WTC11 (cell line): ENCODE results near the gene MORC2. TPM values are rescaled to one million over a fixed set of nuclear protein-coding genes. Genes with fewer than 3 reads are reported as not detected.

ENCODE experiments used
- ATAC-seq: fragments of 200-7000 bp; cut with Tn5 transposase; 2 replicates; pipeline ENCODE4 v1.10.0; 2021; ENCODE audit warnings: mild to moderate bottlenecking, moderate library complexity
- CTCF ChIA-PET: fragments of 300-600 bp; sonication (Branson Sonifier 250); formaldehyde crosslinking; loops from one replicate; lab custom pipeline; 2021; ENCODE audit warnings: antibody characterized with exemption; lab: Charles Lee
- POLR2A ChIA-PET: fragments of 350-600 bp; sonication (Branson Sonifier 250); formaldehyde crosslinking; loops from one replicate; lab custom pipeline; 2021; ENCODE audit warnings: antibody characterized with exemption; lab: Charles Lee
- DNase-seq: peaks from one replicate; pipeline ENCODE4 v3.0.0; 2021; ENCODE audit warnings: low spot score
- H3K27ac Mint-ChIP-seq: 2 replicates; pipeline ENCODE4 v1.8.0; 2021; ENCODE audit warnings: mixed read lengths
- H3K27me3 Mint-ChIP-seq: 2 replicates; pipeline ENCODE4 v1.8.0; 2021; ENCODE audit warnings: low read depth, mild to moderate bottlenecking, moderate library complexity, mixed read lengths
- H3K36me3 Mint-ChIP-seq: 2 replicates; pipeline ENCODE4 v1.8.0; 2021; ENCODE audit warnings: mixed read lengths
- H3K4me1 Mint-ChIP-seq: 2 replicates; pipeline ENCODE4 v1.8.0; 2022; ENCODE audit warnings: mixed read lengths
- H3K4me3 Mint-ChIP-seq: 2 replicates; pipeline ENCODE4 v1.8.0; 2021; ENCODE audit warnings: mild to moderate bottlenecking, moderate library complexity, mixed read lengths
- H3K9me3 Mint-ChIP-seq: 2 replicates; pipeline ENCODE4 v1.8.0; 2021; ENCODE audit warnings: mixed read lengths
- KAT7 ChIP-seq: sonication (generic); formaldehyde crosslinking; IDR thresholded peaks from 2 replicates; pipeline ENCODE4 v1.8.1; 2023; ENCODE audit warnings: missing genetic modification reagents, mild to moderate bottlenecking, borderline replicate concordance
- MXD4 ChIP-seq: fragments of 250-450 bp; sonication (Bioruptor Pico); IDR thresholded peaks from 2 replicates; pipeline ENCODE4 v1.8.0; 2021; ENCODE audit warnings: mild to moderate bottlenecking, moderate library complexity, borderline replicate concordance
- NFATC4 ChIP-seq: fragments of 250-450 bp; sonication (Bioruptor Pico); IDR thresholded peaks from 2 replicates; pipeline ENCODE4 v1.9.0; 2021; ENCODE audit warnings: mild to moderate bottlenecking
- ZNF138 ChIP-seq: sonication (generic); formaldehyde crosslinking; conservative IDR thresholded peaks from 2 replicates; pipeline ENCODE4 v1.8.1; 2022; ENCODE audit warnings: mild to moderate bottlenecking, moderate library complexity, missing genetic modification reagents
- ZNF416 ChIP-seq: fragments of 250-450 bp; sonication (Bioruptor Pico); IDR thresholded peaks from 2 replicates; pipeline ENCODE4 v1.9.0; 2021; ENCODE audit warnings: mild to moderate bottlenecking, inconsistent platforms
- total RNA-seq: library from RNA; stranded (reverse); gene quantifications from 3 replicates; pipeline ENCODE4 v1.2.3, GENCODE V29; 2021
- TF ChIP-seq, protein P1 (sequence below): fragments of 250-450 bp; sonication (Bioruptor Pico); IDR thresholded peaks from 2 replicates; pipeline ENCODE4 v1.8.0; 2021; ENCODE audit warnings: mild to moderate bottlenecking
- TF ChIP-seq, protein P2 (sequence below): sonication (generic); formaldehyde crosslinking; conservative IDR thresholded peaks from 2 replicates; pipeline ENCODE4 v1.8.1; 2022; ENCODE audit warnings: mild to moderate bottlenecking, missing genetic modification reagents
- TF ChIP-seq, protein P3 (sequence below): fragments of 200-600 bp; IDR thresholded peaks from 2 replicates; pipeline ENCODE4 v1.8.0; 2022; ENCODE audit warnings: antibody characterized with exemption
- TF ChIP-seq, protein P4 (sequence below): sonication (generic); formaldehyde crosslinking; IDR thresholded peaks from 2 replicates; pipeline ENCODE4 v1.8.1; 2023; ENCODE audit warnings: mild to moderate bottlenecking, moderate library complexity, missing genetic modification reagents
- TF ChIP-seq, protein P5 (sequence below): fragments of 250-450 bp; sonication (Bioruptor Pico); conservative IDR thresholded peaks from 2 replicates; pipeline ENCODE4 v1.9.0; 2021; ENCODE audit warnings: mild to moderate bottlenecking

The MORC2 gene
- total RNA-seq, 1 experiment from 2014 or later: 62.3 TPM

DNA sequence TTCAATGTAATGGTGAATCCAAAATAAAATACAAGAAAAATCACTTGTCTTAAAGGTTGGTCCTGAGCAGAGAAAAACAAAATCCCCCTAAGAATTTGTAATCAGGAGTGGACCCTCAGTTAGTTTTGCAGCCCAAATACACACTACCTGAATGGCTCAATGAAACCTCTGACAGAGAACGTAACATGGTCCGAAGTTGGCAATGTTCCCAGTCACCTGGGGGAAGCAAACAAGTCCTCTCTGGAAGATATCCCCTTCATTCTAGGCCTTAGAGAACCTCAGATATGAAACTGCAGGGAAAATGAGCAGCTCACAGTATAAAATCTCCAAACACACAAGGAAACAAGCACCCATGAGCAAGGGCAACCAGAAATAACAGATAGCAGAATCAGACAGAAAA, 58.2 kb downstream of the MORC2 start:
- peaks cover under 1% of the 10 kb centered on the region for H3K9me3 Mint-ChIP-seq
- H3K4me1 Mint-ChIP-seq: no peaks in the 10 kb centered on the region
- ChIA-PET CTCF (no interaction called here), POLR2A (no interaction called here)
- no peaks in the 10 kb centered on the region for H3K27me3 Mint-ChIP-seq
- TF ChIP-seq MXD4 (no peak), ZNF416 (CRISPR knock-in tag) (no peak)
- TF ChIP-seq, protein P1, sequence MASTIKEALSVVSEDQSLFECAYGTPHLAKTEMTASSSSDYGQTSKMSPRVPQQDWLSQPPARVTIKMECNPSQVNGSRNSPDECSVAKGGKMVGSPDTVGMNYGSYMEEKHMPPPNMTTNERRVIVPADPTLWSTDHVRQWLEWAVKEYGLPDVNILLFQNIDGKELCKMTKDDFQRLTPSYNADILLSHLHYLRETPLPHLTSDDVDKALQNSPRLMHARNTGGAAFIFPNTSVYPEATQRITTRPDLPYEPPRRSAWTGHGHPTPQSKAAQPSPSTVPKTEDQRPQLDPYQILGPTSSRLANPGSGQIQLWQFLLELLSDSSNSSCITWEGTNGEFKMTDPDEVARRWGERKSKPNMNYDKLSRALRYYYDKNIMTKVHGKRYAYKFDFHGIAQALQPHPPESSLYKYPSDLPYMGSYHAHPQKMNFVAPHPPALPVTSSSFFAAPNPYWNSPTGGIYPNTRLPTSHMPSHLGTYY (CRISPR knock-in tag): no peak
- H3K27ac Mint-ChIP-seq: no peak overlapping the region
- DNase-seq (no peak), ATAC-seq (no peak)
- H3K36me3 Mint-ChIP-seq: peaks cover 9% of the 10 kb centered on the region
- H3K4me3 Mint-ChIP-seq: no peak overlapping the region

DNA sequence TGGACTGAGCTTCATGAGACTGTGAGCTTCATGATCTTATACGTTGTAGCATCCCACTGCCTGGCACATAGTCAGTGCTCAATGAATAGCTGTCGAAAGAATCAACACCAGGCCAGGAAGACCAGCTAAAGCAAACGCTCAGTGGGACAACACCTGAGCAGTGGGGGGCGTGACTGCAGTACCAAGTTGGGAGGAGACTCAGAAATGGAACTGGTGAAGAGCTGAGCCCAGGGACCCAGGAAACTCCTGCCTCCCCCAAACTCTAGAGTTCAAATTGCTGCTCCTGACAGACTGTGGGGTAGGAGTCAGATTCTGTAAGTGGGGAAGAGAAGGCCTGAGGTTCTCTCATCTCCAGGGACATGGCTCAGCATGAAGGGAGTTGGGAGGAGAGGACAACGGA, 59.3 kb downstream of the MORC2 start:
- Mint-ChIP-seq H3K27ac (no peak overlapping the region), H3K4me3 (no peak overlapping the region), H3K27me3 (no peaks in the 10 kb centered on the region), H3K4me1 (no peaks in the 10 kb centered on the region), H3K36me3 (peaks cover 9% of the 10 kb centered on the region)
- POLR2A ChIA-PET: no interaction called here
- DNase-seq: no peak
- TF ChIP-seq, protein P2, sequence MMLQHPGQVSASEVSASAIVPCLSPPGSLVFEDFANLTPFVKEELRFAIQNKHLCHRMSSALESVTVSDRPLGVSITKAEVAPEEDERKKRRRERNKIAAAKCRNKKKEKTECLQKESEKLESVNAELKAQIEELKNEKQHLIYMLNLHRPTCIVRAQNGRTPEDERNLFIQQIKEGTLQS (CRISPR knock-in tag): no peak
- TF ChIP-seq, protein P3, sequence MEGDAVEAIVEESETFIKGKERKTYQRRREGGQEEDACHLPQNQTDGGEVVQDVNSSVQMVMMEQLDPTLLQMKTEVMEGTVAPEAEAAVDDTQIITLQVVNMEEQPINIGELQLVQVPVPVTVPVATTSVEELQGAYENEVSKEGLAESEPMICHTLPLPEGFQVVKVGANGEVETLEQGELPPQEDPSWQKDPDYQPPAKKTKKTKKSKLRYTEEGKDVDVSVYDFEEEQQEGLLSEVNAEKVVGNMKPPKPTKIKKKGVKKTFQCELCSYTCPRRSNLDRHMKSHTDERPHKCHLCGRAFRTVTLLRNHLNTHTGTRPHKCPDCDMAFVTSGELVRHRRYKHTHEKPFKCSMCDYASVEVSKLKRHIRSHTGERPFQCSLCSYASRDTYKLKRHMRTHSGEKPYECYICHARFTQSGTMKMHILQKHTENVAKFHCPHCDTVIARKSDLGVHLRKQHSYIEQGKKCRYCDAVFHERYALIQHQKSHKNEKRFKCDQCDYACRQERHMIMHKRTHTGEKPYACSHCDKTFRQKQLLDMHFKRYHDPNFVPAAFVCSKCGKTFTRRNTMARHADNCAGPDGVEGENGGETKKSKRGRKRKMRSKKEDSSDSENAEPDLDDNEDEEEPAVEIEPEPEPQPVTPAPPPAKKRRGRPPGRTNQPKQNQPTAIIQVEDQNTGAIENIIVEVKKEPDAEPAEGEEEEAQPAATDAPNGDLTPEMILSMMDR: no peak
- TF ChIP-seq, protein P4, sequence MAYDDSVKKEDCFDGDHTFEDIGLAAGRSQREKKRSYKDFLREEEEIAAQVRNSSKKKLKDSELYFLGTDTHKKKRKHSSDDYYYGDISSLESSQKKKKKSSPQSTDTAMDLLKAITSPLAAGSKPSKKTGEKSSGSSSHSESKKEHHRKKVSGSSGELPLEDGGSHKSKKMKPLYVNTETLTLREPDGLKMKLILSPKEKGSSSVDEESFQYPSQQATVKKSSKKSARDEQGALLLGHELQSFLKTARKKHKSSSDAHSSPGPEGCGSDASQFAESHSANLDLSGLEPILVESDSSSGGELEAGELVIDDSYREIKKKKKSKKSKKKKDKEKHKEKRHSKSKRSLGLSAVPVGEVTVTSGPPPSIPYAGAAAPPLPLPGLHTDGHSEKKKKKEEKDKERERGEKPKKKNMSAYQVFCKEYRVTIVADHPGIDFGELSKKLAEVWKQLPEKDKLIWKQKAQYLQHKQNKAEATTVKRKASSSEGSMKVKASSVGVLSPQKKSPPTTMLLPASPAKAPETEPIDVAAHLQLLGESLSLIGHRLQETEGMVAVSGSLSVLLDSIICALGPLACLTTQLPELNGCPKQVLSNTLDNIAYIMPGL: no peak
- TF ChIP-seq, all 79 proteins: peak for 0
- CTCF ChIA-PET: interaction anchor here (1.1 to 1.4 kb wide), 2 partner anchors 145 to 146 kb away, joined by 3 read pairs; no protein-coding TSS in a partner anchor
- ATAC-seq: no peak
- H3K9me3 Mint-ChIP-seq: no peaks in the 10 kb centered on the region

DNA sequence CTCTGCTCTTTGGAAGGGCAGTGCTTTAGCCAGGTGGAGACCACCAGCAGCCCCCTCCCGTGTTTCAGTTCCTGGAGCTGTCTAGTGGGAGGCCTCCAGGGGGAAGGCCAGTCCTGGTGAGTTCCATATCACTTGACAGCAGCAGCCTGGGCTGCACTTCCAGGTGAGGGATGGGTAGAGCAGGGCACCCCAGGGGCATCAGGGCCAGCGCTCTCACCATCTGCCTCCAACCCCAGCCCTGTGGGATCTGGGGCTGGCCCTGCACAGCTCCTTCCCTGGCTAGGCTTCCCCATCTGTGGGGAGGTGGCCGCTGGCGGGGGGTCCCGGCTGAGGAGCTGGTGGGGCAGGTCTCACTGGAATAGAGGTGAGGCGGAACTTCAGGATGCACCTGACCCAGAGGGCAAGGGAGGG, 60.5 kb downstream of the MORC2 start:
- Mint-ChIP-seq H3K4me3 (no peak overlapping the region), H3K27me3 (no peaks in the 10 kb centered on the region), H3K4me1 (no peaks in the 10 kb centered on the region), H3K27ac (no peak overlapping the region), H3K36me3 (peaks cover 13% of the 10 kb centered on the region), H3K9me3 (no peaks in the 10 kb centered on the region)
- no peak for ATAC-seq
- DNase-seq: no peak
- CTCF ChIA-PET: no interaction called here
- TF ChIP-seq NFATC4 (CRISPR knock-in tag) (no peak), ZNF138 (CRISPR knock-in tag) (no peak), KAT7 (no peak)
- TF ChIP-seq, protein P5, sequence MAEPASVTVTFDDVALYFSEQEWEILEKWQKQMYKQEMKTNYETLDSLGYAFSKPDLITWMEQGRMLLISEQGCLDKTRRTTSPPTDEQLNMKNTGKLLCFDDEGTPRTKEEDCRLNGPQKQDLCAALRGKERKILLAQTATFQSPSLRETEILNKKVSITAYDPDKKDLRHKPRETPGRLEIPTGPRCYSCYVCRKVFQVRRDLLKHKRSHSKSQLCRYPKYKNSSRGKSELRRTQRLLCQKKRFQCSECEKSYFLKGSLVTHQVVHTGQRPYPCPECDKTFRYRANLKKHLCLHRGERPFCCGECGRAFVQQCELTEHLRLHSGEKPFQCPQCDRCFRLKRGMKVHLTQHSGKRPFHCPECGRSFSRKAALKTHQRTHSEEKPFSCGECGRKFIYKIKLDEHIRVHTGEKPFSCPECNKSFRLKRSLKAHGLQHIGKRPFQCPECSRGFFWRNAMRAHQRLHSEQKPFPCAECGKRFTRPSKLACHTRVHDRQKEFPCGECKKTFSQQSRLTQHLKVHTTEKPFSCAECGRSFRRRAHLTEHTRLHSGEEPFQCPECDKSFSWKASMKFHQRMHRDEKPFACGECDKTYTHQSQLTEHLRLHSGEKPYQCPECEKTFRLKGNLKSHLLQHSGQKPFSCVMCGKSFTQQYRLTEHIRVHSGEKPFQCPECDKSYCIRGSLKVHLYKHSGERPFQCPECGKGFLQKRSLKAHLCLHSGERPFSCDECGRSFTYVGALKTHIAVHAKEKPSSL: no peak
- TF ChIP-seq, protein P4: no peak
- TF ChIP-seq, all 79 proteins: peak for 0
- POLR2A ChIA-PET: interaction anchor here (0.6 kb wide), 1 partner anchor 1114 kb away, joined by 4 read pairs; no protein-coding TSS in a partner anchor
